COR-L47 (cell line): Measurements from ENCODE around the gene BAG3.
"Not testable (repeated sequence)": the region's sequence is repeated elsewhere in the genome, so short reads cannot be mapped to it uniquely, and the experiment has no call there.

Source experiments
- DNase-seq: peaks from one replicate; lab custom pipeline; 2025; lab: John Stamatoyannopoulos, UW

The BAG3 gene

GRCh38 chr10:119640875-119641526 lies 10.2 kb upstream of the BAG3 start:
- no peak for DNase-seq

- DNase-seq = no peak
Observed at GRCh38 chr10:119642556-119643111, 8.5 kb upstream of the BAG3 start.

- DNase-seq = no peak
Observed at GRCh38 chr10:119643306-119644204, 7.6 kb upstream of the BAG3 start.

- no peak for DNase-seq
Observed at GRCh38 chr10:119644205-119644814, 6.9 kb upstream of the BAG3 start.

- no peak for DNase-seq
Observed at GRCh38 chr10:119644994-119645393, 6.2 kb upstream of the BAG3 start.

GRCh38 chr10:119650062-119650461 lies 1.1 kb upstream of the BAG3 start:
- DNase-seq = no peak

- no peak for DNase-seq
Observed at GRCh38 chr10:119651514-119652360, 557 bp downstream of the BAG3 start.

GRCh38 chr10:119652361-119652730 lies 1.2 kb downstream of the BAG3 start:
- DNase-seq = peak; percentile 2

- DNase-seq = no peak
Observed at GRCh38 chr10:119653209-119653608, 2.0 kb downstream of the BAG3 start.

GRCh38 chr10:119653916-119654315 lies 2.7 kb downstream of the BAG3 start:
- DNase-seq = no peak

- no peak for DNase-seq
Observed at GRCh38 chr10:119654540-119654939, 3.4 kb downstream of the BAG3 start.

GRCh38 chr10:119655566-119656001 lies 4.4 kb downstream of the BAG3 start:
- DNase-seq = no peak

- no peak for DNase-seq
Observed at GRCh38 chr10:119656760-119657159, 5.6 kb downstream of the BAG3 start.

- DNase-seq = no peak
Observed at GRCh38 chr10:119657725-119658124, 6.5 kb downstream of the BAG3 start.

- no peak for DNase-seq
Observed at GRCh38 chr10:119658274-119658673, 7.1 kb downstream of the BAG3 start.

- no peak for DNase-seq
Observed at GRCh38 chr10:119659951-119660350, 8.8 kb downstream of the BAG3 start.

GRCh38 chr10:119662076-119662605 lies 11.0 kb downstream of the BAG3 start:
- DNase-seq = not testable (repeated sequence)

- DNase-seq = no peak
Observed at GRCh38 chr10:119663866-119664698, 12.9 kb downstream of the BAG3 start.

GRCh38 chr10:119665901-119666708 lies 14.9 kb downstream of the BAG3 start:
- no peak for DNase-seq

- no peak for DNase-seq
Observed at GRCh38 chr10:119666709-119667004, 15.5 kb downstream of the BAG3 start.
